ENCODE data around the gene P2RY8. TPM values are rescaled to one million over a fixed set of nuclear protein-coding genes. Genes with fewer than 3 reads are reported as not detected.
A peak's percentile ranks its signal among the peaks of the same experiment; 100 is the strongest.

P2RY8 gene
- total and polyA plus RNA-seq, 10 of the 15 experiments (the other 5 are each of a cell fraction or from before 2014, with no cell fraction given), result 2.0 to 64.4 (median 36.5) TPM

GRCh38 chrX:1430451-1430850 is 106.5 kb downstream of the P2RY8 start:
- H3K4me2 ChIP-seq (ENCODE audit: control insufficient read depth, insufficient read depth), result no peak overlapping the region
- TF ChIP-seq GATAD2B (conservative IDR thresholded peaks at IDR 0.05; ENCODE audit: low read depth), result no peak
- no peak for TF ChIP-seq ZNF687 (IDR thresholded peaks at IDR 0.05)
- TF ChIP-seq, protein P1, sequence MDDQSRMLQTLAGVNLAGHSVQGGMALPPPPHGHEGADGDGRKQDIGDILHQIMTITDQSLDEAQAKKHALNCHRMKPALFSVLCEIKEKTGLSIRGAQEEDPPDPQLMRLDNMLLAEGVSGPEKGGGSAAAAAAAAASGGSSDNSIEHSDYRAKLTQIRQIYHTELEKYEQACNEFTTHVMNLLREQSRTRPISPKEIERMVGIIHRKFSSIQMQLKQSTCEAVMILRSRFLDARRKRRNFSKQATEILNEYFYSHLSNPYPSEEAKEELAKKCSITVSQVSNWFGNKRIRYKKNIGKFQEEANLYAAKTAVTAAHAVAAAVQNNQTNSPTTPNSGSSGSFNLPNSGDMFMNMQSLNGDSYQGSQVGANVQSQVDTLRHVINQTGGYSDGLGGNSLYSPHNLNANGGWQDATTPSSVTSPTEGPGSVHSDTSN (IDR thresholded peaks at IDR 0.05; ENCODE audit: insufficient replicate concordance, low read depth, low read length), result no peak
- TF ChIP-seq JUNB (IDR thresholded peaks at IDR 0.05), result peak; percentile 24; the same call in 1 of the 2 replicates
- H4K20me1 ChIP-seq (ENCODE audit: control insufficient read depth, insufficient read depth), result no peaks in the 10 kb centered on the region
- peaks cover under 1% of the 10 kb centered on the region; the same call in 1 of the 3 replicates for H3K9me3 ChIP-seq (replicated peaks; ENCODE audit: control insufficient read depth, insufficient read depth, low read length)
- in situ Hi-C loops (cut with MboI) (no loop called here), intact Hi-C loops (cut with micrococcal nuclease; ENCODE audit: unreplicated experiment) (no loop called here)
- no peaks in the 10 kb centered on the region for H3K79me2 ChIP-seq (ENCODE audit: control insufficient read depth, insufficient read depth, low read length)
- DNase-seq (ENCODE audit: low read depth, low spot score), result no peak
- no peak overlapping the region for H3K4me3 ChIP-seq
- ChIA-PET RAD21 (ENCODE audit: unreplicated experiment) (no interaction called here), SMC1A (ENCODE audit: uncharacterized antibody, unreplicated experiment) (no interaction called here), CTCF (no interaction called here), POLR2A (no interaction called here)
- H3K27ac ChIP-seq (ENCODE audit: control insufficient read depth, insufficient read depth), result no peak overlapping the region
- H3K36me3 ChIP-seq (ENCODE audit: control insufficient read depth in 2 of 2, insufficient read depth in 2 of 2, low read length in 1 of 2), result peaks cover 10 to 23% of the 10 kb centered on the region in 2 experiments
- WGBS (ENCODE audit: insufficient coverage, insufficient replicate concordance, low lambda C conversion rate, missing lambda C conversion rate), result 64% methylated on average over 10 of the region's 10 CpGs
- no peak overlapping the region for H3K9ac ChIP-seq (ENCODE audit: control insufficient read depth, insufficient read depth, low read length)
- BruUV-seq (replicated peaks), result no TSS peak
- H3K27me3 ChIP-seq (replicated peaks in 1 of 2; ENCODE audit: control insufficient read depth in 2 of 2, insufficient read depth in 2 of 2, low read length in 1 of 2), result no peaks in the 10 kb centered on the region
- H2AFZ ChIP-seq (ENCODE audit: control insufficient read depth, low read depth, low read length), result no peak overlapping the region
- FAIRE-seq, result no peak
- no peaks in the 10 kb centered on the region for H3K4me1 ChIP-seq (ENCODE audit: control insufficient read depth, insufficient read depth, low read length)
- peak; percentile 15; the same call in 2 of the 3 replicates for ATAC-seq
